NCI-H446 treated with DMSO at 0.1 percent for 48 hours (cell line): ENCODE measurements around the gene EVI5L.
A peak's percentile ranks its signal among the peaks of the same experiment; 100 is the strongest.
"Not testable (repeated sequence)": the region's sequence is repeated elsewhere in the genome, so short reads cannot be mapped to it uniquely, and the experiment has no call there.

Source experiments
- DNase-seq: peaks from one replicate; lab custom pipeline; 2025; lab: John Stamatoyannopoulos, UW

Gene EVI5L

DNA sequence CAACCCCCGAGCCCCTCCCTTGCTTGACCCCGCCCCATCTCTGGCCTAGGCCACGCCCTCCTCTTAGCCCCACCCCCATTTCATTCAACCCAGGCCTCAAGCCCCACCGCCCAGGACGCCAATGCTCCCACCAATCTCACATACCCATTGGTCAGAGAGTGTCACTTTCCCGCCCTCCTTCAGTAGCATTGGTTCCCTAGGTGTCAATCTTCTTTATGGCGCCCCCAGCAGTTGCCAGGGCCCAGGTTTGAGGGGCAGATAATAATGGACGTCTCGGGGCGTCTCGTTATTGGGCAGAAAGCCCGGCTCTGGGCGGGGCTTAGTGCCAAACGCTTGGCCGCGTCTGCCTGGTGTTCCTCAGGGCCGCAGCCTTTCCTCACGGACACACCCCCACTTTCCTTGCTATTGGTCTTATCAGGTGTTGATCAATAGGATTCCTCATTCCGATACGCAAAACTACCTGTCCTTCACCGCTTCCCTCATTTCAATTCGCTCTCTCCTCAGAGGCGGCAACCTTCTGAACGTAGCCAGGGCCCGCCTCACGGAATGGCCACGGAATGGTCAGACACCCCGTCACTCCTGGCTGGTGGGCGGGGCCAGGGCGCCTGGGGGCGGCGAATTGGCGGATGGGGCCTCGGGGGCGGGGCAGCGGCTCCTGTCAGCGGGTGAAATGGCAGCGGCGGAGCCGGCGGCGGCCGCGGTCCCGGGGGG is at the start of gene EVI5L:
EVI5L (plus strand) TSS at position 658 of the 711 bp plus-strand sequence. CDS start 16,325 bp downstream, outside the sequence.
- peak; percentile 100 for DNase-seq

DNA sequence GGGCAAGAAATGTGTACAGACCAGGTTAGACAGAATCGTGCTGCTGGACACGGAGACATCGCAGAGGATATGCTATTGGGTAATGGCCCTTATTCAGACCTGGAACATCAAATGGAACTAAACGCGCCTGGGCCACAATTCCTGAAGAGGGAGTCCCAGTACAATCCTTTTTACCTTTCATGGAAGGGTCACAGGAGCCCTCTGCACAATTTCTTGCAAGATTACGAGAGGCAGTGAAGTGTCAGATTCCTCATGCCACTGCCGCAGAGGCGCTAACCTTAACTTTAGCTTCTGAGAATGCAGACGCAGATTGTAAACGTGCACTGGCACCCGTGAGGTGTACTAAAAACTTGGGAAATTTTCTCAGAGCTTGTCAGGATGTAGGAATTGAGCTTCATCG is 48.9 kb upstream of the EVI5L start:
- DNase-seq = no peak

DNA sequence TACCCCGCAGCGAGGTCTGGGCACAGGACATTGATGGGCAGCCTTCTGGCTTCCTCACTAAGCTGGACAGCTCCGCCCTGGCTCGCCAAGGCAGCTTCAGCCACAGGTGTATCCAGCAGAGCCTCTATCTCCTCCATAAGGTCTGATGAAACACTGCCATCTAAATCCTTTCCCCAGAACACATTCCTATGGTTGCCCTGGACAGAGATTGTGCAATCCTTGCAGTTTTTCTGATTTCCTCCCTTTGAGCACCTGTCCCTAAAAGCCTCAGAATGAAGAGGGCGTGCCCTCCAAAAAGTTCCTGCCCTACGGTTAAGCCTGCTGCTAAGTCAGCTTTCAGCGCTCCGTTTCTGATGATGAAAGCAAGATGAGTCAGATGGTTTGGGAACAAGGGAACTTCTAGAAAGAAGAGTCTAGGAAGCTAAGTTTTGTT is 46.0 kb upstream of the EVI5L start:
- no peak for DNase-seq

DNA sequence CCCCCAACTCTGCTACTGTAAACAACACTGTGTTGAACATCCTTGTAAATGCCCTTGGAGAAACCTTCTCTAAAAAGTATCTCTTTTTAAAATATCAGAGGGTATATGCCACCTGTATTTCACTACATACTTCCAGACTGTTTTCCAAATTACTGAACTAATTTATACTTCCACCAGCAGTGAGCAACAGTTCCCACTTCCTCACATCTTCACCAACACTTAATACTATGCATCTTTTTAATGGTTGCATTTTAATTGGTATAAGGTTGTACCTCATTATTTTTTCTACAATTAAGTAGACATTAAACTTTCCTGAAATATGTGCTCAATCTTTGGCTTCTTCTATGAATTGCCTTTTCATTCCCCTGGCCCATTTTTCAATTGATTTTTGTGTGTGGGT is 45.2 kb upstream of the EVI5L start:
- DNase-seq = no peak

DNA sequence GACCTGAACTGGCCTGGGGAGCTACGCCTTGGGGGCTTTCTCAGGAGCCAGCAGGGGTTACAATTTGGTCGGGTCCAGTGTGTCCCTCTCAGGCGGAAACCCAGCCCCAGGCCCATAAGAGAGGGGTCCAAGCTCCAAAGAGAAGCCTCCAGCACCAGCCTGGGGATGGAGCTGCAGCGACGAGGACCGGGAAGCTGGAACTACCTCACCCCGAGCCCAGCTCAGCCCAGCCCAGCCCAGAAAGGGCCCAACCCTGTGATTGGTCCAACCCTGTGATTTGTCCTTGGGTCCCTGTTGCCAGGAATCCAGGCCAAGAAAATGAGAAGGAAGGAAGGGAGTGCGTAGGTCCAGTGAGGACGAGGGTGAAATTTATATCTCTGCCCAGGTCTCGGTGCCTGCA is 42.9 kb upstream of the EVI5L start:
- no peak for DNase-seq

DNA sequence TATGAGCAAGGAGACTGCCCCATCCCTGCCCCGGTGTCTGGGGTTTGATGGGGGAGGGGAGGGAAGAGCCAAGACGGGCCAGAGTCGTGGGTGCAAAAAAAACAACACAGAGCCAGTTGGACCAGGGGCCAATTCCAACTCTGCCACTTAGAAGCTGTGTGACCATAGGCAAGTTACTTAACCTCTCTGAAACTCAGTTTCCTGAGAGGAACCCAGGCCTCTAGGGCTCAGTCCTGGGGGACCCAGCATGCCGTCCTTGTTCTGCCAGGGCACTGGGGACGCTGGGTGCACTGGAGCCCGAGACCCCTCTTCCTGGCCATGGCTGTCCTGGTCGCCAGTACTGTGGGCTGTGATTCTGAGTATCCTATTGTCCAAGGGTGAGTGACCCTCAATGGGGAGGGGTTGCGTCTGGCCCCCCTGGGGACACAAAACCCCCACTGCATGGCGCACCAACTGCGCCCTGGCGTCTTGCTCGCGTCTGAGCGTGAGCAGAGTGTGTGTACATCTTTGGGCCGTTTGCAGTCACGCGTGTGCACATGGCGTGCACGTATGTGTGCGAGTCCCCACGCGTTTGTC is 42.3 kb upstream of the EVI5L start:
- no peak for DNase-seq

DNA sequence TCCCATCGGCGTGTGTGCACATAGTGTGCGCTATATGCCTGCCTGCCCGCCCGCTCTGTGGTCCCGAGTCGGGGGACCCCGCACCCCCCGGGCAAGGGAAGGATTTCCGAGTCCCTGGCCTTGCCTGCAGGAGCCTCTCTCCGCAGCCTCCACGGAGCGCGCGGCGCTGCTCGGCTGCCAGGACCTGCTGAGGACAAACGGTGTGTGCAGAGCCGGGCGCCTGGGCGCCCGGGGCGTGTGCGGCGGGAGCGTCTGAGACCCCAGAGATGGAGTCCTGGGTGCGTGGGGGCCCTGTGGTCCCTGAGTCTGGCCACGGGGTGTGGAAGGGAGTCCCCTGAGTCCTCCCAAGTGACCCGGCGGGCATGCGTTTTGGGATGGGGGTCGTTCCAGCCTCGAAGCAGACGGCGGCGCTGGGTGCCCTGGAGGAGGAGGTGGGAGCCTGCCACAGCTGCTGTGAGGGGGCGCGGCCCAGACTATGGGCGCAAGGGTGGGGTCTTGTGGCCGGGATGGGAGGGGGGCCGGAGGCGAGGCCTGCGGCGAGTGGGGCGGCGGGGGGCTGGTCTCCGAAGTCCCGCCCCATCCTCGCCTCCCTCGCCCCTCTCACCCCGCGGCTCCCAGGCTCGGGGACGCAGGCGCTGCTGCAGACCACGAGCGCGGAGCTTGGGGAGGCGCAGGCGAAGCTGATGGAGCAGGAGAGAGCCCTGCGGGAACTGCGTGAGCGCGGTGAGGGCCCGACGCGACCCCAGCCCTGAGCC is 41.7 kb upstream of the EVI5L start:
- no peak for DNase-seq

DNA sequence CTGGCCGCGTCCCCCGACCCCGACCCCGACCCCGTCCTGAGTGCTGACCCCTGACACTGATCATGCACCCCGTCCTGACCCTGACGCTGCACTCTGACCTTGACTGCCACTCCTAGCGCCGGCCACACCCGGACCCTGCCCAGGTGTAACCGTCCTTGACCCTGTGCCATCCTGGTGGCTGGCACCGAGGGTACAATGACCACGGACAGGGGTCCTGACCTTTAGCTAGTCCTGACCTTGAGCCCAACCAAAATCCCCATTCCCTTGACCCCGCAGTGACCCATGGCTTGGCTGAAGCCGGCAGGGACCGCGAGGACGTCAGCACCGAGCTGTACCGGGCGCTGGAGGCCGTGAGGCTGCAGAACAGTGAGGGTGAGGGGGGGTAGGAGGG is 41.1 kb upstream of the EVI5L start:
- no peak for DNase-seq

DNA sequence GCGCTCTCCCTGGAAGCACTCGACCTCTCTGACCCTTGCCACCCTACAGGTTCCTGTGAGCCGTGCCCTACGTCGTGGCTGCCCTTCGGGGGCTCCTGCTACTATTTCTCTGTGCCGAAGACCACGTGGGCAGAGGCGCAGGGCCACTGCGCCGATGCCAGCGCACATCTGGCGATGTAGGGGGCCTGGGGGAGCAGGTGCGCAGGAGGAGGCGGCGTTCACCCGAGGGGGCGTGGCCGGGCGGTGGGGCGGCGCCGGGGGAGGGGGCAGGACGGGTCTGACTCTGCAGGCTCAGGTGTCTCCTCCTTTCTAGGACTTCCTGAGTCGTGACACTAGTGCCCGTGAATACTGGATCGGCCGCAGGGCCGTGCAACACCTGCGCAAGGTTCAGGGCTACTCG is 40.6 kb upstream of the EVI5L start:
- DNase-seq = no peak

DNA sequence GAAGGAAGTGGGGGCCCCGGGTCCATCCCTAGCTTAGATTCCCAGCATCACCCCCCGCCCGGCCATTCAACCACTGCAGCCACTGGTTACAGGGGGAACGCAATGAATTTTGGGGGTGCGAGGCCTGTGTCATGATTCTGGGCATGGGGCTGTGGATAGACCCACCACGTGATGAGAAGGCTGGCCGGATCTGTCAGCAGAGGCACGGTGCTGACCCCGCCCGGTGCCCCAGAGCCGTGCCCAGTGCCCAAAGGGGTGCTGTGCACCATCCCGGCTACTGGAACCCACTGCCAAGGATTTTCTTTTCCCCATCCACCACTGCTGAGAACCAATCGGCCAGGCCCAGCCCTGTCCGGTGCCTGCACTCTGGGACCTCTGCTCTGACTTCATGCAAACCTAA is 39.6 kb upstream of the EVI5L start:
- no peak for DNase-seq

DNA sequence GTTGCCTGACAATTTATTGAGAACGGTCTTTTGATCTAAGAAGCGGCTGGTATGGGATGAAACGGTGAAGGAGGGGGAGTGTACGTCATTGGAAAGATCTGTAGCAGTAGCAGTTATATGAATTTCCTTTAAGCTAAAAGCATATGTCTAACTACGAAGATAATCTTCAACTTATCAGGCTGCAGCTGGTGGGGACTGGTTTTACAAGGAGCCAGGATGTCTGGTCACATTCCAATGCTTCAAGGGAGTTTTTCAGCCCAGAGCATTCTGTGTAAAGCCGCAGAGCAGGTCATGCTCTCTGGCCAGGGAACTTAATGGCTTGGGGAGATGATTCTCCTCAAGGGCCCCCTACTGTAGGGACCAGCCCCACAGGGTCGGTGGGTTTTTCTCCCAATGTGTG is 37.7 kb upstream of the EVI5L start:
- no peak for DNase-seq

DNA sequence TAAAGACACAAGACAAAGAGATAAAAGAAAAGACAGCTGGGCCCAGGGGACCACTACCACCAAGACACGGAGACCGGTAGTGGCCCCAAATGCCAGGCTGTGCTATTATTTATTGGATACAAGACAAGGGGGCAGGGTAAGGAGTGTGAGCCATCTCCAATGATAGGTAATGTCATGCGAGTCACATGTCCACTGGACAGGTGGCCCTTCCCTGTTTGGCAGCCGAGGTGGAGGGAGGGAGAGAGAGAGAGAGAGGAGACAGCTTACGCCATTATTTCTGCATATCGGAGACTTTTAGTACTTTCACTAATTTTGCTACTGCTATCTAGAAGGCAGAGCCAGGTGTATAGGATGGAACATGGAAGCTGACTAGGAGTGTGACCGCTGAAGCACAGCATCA is 37.3 kb upstream of the EVI5L start:
- DNase-seq = not testable (repeated sequence)

DNA sequence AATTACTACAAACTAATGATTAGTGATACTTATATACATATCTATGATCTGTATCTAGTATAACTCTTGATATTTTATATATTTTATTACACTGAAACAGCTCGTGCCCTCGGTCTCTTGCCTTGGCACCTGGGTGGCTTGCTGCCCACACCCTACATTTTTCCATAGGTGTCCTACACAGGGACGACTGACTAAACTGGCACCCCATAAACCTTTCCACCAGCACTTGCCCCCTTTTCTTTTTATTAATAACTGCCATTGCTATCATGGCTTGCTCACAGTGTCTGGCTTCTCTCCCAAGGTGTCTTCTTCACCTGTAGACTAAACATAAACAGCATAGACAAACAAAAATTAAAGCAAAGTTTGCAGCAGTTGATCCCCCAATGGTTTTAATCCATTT is 36.5 kb upstream of the EVI5L start:
- no peak for DNase-seq

DNA sequence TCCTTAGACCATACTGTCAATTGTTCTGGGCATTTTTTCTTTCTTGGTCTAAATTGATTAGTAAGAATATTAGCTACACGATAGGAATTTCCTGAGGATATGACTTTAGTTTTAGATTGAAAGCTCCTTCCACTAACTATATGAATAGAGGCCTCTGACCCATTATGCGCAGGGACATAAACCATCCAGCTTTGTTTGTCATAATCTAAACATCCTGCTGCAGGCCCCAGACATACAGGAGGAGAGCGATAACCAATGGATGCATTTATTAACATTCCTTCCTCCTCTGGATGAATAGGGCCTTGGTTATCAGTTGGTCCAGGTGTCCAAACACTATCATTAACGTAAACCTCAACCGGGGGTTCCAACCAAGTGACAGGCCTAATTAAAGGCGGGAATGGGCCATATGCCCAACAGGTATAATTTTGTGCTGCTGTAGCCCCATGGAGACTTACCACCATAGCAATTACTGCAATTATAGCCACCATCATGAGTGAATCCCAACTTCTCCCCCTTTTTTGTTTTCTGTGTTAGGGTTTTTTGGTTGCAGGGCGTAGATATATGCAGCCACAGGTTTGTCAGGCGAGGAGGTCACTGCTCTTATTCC is 34.4 kb upstream of the EVI5L start:
- no peak for DNase-seq

DNA sequence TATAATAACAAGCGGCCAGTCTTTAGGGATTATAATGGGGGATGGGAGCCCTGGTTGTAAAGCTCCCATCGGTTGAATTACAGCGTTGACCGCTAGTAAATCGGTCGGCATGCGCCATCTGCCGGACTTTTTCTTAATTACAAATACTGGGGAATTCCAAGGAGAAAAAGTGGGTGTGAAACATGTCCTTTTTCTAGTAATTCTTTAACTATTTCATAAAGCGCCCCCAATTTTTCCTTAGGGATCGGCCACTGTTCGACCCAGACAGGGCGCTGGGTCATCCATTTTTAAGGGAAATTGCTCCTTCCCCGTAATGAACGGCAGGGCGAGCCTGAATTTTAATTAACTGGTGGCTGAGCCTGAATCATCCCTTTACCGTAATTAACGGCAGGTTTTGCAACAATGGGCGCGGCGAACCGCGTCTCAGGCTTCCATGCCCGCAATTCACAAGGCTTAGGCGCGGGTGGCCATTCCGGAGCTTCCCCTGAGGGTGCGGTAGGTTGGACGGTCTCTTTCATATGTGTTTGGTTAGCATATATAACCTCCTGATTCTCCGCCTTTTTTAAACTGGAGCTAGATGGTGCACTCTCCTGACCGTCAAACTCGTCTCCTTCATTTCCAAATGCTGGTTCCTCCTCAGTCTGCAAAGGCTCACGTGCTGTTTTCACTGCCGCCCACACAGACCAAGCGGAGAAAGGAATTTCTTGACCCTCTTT is 30.2 kb upstream of the EVI5L start:
- no peak for DNase-seq

DNA sequence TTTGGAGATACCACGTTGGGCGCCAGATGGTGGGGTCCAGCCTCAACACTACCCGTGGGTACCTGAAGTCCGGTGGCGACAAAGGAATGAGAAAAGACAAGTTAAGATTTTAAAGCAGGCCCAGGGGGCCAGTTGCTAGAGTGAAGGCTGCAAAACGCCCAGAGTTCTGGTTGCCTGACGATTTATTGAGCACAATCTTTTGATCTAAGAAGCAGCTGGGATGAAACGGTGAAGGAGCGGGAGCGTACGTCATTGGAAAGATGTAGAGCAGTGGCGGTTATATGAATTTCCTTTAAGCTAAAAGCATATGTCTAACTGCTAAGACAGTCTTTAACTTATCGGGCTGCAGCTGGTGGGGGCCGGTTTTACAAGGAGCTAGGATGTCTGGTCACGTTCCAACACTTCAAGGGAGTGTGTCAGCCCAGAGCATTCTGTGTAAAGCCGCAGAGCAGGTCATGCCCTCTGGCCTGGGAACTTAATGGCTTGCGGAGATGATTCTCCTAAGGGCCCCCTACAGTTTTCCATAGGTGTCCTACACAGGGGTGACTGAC is 28.9 kb upstream of the EVI5L start:
- DNase-seq = no peak

DNA sequence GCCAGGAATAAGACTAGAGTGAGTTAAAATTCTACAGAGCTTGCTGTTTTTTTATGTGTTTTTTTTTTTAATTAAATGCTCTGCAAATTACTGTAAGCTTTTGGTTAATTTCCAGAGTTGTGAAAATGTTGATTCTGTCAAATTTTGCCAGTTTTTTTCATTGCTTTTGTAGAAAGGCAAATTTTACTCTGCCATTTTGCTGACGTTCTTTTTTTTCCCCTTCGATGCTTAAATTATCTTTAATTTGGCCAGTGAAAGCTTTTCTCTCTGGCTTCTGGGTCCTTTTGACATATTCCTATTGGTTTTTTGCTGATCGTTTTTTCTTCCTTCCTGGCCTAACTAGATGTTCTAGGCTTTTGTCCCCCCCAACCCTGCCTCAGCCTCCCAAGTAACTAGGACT is 23.8 kb upstream of the EVI5L start:
- no peak for DNase-seq

DNA sequence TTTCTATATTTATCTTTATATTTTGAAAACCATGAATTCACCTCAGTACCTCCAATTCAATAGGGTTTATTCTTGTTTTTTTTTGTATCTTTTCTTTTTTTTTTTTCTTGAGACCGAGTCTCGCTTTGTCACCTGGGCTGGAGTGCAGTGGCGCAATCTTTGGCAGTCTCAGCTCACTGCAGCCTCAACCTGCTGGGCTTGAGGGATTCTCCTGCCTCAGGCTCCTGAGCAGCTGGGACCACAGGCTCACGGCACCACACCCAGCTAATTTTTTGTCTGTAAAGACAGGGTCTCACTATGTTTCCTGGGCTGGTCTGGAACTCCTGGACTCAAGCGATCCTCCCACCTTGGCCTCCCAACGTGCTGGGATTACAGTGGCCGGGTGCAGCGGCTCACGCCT is 23.1 kb upstream of the EVI5L start:
- no peak for DNase-seq

DNA sequence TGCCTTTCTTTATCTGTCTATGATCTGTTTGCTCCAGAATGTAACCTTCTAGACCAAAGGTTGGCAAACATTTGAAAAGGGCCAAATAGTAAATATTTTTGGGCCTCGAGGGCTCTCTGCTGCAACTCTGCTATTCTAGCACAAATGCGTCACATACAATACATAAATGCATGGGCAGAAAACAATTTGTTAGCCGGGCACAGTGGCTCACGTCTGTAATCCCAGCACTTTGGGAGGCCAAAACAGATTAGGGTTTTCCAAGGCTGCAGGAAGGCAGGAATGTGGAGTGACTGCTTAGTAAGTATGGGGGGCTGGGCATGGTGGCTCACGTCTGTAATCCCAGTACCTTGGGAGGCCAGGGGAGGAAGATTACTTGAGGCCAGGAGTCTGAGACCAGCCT is 21.9 kb upstream of the EVI5L start:
- no peak for DNase-seq

DNA sequence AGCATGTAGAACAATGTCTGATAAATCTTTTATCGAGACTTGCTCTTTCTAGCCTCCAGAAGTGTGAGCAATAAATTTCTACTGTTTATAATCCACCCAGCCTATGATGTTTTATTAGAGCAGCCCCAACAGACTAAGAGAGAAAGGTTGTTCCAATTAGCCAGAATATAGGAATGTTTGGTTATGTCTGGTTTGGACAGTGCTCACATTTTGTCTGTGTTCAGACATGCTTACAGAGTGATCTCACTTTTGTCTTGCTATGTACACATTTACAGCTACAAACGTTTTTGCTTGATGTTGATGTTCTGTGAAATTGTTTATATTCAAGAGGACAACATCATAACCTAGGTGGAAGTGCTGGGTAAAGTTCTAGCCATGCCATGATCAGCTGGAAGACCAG is 18.0 kb upstream of the EVI5L start:
- no peak for DNase-seq

DNA sequence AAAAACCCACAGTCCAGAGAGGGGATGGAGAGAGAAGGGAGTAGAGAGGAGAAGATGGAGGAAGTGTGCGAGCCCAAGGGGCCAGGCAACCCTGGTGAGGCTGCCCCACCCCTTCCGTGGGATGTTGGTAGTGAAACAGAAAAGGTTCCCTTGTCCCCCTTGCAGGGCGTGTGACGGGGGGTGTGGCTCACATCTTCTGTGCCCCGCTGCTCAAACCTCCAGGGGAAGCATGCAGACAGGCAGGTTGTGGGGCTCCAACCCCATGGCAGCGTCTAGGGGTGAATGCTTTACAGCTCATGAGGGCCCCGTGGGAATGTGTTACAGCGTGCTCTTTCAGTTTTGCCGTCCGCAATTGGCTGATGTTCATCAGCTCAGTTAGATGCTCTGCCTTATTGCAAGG is 14.7 kb upstream of the EVI5L start:
- no peak for DNase-seq

DNA sequence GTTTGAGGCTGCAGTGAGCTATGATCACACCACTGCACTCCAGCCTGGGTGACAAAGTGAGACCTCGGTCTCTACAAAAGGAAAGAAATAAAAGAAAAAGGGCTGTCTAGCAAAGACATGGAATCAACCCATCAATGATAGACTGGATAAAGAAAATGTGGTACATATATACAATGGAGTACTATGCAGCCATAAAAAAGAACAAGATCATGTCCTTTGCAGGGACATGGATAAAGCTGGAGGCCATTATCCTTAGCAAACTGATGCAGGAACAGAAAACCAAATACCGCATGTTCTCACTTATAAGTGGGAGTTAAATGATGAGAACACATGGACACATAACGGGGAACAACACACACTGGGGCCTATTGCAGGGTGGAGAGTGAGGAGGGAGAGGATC is 14.0 kb upstream of the EVI5L start:
- not testable (repeated sequence) for DNase-seq
